Endometrium (tissue), 2 donors: ENCODE data around the gene TRAPPC2B.

Source experiments
- FAIRE-seq: peaks from 2 replicates; lab custom pipeline; 2012; peaks lifted over from hg19 to GRCh38; lab: Jason Lieb, UNC
- donor health status: control.
- donor health status: control.

The TRAPPC2B gene

DNA sequence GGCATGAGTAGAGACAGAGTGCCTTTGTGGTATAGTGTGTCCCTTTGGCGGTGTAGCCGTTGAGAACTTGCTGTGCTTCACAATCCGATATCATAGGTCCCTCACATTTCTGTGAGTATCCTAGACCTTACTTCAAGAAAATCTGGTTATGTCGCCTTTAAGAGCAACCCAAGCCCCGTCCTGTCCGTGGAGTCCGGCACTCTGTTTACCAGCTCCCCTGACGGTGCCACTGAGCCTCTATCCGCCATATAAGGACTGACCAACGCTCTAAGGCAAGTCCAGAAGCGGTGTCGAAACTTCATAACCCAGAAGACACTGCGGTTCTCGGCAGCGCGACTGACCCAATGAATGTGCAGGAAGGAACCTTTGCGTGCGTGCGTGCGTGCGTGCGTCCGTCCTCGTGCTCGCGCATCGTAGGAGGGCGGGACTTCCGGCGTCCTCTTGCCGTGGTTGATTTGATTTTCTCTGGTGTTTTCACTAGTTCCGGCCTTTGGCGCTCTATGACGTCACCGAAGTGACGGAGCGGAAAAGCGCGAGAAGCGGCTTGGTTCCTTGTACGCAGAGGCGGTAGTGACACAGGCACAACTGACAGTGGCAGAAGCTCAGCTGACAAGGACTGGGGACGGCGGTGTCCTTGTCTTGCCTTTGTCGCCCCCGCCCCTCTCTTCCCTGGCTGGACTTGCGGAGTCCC is at the start of gene TRAPPC2B, which contains the start of gene ZNF547:
Gene TRAPPC2B (plus strand): TSS at position 555 of the 691 bp plus-strand sequence. CDS start 1,283 bp downstream, outside the sequence.
Gene ZNF547 (plus strand): TSS at position 555 of the 691 bp plus-strand sequence. CDS start 5,005 bp downstream, outside the sequence.
- peak; percentile 100 for FAIRE-seq

- FAIRE-seq: no peak
Measured at GRCh38 chr19:57314146-57314545, 49.2 kb upstream of the TRAPPC2B start.

DNA sequence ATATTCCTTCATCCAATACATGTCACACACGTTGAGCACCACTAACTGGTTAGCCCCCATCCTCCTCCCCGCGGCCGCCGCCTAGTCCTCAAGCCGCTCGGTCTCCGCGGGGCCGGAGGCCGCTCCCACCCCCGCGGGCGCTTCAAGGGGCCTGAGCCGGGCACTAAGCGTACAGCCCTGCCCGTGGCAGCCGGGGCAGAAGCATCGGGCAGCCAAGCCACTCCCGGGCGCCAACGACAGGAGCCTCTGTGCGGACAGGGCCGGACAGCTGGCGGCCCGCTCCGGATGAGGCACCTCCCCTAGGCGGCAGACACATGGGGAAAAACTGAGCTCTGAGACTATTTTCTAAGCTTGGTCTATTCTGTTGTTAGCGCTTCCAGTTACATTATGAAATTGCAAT is 45.8 kb upstream of the TRAPPC2B start:
- FAIRE-seq: no peak

DNA sequence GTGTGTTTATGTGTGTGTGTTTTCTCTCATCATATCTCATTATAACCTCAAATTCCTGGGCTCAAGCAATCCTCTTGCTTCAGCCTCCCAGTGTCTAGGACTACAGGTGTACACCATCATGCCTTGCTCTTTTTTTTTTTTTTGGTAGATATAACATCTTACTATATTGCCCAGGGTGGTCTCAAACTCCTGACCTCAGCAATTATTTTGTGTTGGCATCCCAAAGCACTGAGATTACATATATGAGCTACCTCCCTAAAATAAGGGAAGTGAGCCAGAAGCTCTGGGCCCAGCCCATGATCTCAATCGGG is 43.5 kb upstream of the TRAPPC2B start:
- FAIRE-seq: no peak

DNA sequence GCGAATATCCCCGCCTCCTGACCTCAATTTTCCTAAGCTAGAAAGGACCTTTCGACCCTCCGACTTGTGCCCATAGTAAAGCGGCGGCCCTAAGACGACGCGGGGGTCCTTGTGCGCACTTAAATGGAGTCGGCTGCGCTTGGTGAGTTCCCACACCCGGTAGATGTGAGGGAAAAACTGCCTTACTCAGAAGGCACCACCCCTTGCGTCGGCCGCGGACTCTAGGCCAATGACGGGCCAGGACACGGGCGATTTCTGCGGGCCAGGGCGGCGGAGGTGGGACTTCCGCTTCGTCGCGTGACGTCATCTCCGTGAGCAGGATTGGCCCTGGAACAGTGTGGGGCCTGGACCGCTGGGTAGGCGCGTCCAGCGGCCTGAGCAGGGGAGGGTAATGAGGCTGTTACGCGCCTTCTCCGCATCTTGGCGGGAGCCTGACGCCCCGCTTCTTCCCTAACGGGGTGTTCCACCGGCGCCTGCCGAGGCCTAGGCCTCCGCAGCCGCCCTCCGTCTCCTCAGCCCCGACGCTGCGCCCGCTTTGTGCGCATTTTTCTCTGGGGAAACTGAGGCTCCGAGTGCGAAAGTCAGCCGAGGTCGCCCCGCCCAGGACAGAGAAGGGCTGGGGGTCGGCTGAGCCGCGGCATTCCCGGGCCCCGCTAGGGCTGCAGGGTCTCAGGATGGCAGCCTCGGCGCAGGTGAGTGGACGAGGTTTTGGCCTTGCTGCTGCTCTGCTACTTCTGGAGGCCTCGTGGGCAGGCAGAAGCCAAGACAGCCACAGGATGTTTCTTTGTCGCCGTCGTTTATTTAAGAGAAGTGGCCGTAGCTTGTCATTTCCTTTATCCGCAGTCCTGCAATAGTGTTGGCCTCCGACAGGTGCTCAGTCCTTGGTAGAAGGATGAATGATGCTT is 42.9 kb upstream of the TRAPPC2B start, which contains the start of gene ZNF543:
Gene ZNF543 (plus strand): TSS at position 293 of the 905 bp plus-strand sequence. CDS start 382 bp downstream, at position 675.
- FAIRE-seq: peak; percentile 85

DNA sequence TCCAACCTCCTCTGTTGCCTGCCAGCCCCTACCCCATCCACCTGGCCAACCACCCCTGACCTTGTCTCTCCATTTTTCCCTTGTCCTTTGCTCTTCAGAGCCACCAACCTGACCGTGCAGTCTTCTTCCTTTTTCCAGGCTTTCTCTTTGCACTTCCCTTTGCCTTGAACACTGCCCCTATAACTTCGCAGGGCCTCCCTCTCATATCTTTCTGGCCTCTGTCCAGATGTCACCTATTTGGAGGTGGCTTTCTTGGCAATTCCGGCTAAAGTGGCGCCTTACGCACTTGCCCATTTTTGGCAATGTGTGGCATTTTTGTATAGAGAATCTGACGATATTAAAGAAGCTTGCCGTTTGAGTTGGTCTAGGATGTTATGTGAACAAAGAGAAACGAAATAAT is 42.2 kb upstream of the TRAPPC2B start:
- no peak for FAIRE-seq

DNA sequence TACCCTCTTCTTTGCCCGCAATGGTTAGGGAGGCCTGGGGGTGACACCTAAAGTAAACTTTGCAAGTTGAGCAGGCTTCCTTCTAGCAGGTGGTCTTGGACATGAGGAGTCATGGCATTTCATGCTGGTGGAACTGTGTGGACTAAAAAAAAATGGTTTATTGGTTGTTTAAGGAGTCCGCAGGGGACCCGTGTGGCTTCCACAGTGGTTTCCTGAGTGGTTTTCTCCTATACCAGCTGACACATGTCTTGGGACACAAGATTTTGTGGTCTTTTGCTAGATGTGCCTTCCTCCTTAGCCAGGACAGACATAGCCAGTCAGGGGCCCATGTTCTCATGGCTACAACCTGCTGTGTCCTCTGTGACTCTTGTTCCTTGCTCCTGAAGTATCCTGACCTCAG is 41.6 kb upstream of the TRAPPC2B start:
- no peak for FAIRE-seq

GRCh38 chr19:57324992-57325391 is 38.4 kb upstream of the TRAPPC2B start:
- no peak for FAIRE-seq

GRCh38 chr19:57327993-57328392 is 35.4 kb upstream of the TRAPPC2B start:
- FAIRE-seq: no peak

- no peak for FAIRE-seq
Measured at GRCh38 chr19:57334191-57334590, 29.2 kb upstream of the TRAPPC2B start.

DNA sequence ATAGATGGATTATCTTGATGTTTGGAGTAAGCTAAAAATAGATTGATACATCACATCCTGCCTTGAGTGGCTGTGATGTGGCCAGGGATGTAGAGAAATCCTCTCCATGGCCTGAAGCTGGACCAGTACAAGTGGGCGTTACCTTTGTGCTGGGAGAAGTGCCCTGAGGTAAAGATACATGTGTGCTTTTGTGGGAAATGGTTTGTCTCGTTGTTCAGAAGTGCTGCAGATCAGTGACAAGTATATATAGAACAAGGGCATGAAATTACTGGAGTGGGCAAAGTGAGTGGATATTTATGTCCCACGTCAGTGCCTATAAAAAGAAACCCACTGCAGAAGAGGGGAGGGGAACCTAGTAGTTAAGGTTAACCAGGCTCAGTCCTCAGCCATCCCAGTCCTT is 24.5 kb upstream of the TRAPPC2B start:
- FAIRE-seq: no peak

DNA sequence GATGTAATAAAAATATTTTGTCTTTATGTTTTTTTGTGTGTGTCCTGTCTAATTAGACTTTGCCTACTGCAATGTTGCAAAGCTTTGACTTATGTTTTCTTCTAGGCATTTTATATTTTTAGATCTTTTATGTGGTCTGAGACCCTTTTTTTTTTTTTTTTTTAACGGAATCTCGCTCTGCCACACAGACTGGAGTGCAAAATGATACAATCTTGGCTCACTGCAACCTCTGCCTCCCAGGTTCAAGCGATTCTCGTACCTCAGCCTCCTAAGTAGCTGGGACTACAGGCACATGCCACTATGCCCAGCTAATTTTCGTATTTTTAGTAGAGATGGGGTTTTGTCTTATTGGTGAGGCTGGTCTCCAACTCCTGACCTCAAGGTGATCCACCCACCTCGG is 20.8 kb upstream of the TRAPPC2B start:
- no peak for FAIRE-seq

DNA sequence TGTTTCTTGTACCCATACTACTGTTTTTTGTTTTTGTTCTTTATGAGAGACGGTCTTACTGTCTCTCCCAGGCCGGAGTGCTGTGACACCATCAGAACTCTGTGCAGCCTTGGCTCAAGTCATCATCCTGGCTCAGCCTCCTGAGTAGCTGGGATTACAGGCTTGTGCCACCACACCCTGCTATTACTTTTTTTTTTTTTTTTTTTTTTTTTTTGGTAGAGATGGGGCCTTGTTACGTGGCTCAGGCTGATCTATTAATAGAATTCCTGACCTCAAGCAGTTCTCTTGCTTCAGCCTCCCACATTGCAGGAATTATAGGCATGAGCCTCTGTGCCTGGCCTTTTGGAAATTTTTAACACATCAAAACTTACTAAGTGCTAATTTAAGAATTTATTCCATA is 15.2 kb upstream of the TRAPPC2B start:
- FAIRE-seq: no peak

GRCh38 chr19:57350877-57351805 is 12.2 kb upstream of the TRAPPC2B start, which contains the start of gene ZNF304:
TSS of gene ZNF304 (plus strand) at chr19:57351271. CDS start at chr19:57351665, 394 bp downstream.
- FAIRE-seq: peak; percentile 94

GRCh38 chr19:57351867-57352266 is 11.5 kb upstream of the TRAPPC2B start:
- FAIRE-seq: no peak

- no peak for FAIRE-seq
Measured at GRCh38 chr19:57355916-57356315, 7.4 kb upstream of the TRAPPC2B start.

- no peak for FAIRE-seq
Measured at GRCh38 chr19:57357406-57357805, 5.9 kb upstream of the TRAPPC2B start.

DNA sequence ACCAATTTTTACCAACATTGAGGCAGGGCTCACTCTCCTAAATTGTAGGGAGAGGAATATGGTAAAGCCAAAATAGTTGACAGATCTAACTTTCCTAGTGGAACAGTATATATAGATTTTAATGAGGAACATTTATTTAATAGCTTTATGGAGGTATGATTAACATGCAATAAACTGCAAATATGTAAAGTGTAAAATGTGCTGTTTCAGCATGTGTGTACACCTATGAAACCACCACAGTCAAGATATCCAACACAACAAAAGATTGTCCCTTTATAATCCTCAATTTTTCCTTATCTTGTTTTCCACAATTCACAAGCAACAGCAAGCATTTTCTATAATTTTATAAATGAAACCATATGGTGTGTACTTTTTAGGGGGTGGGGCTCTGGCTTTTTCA is 4.1 kb upstream of the TRAPPC2B start:
- FAIRE-seq: no peak

DNA sequence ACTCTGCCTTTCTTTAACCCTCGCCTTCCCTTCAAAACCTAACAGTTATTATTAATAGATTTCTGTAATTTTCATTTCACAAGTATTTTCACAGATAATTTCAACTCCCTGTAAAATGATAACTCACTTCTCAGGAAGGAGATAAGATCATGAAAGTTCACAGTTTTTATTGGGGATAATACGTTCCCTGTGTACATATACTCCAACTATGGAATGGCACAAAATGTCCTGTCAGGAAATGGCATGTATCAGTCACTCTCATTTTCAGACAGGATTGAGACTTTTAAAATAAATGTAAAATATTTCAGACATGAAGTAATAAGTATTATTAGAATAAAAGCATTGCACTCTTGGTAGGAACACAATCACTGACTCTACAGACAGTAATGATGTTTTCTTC is 932 bp upstream of the TRAPPC2B start:
- no peak for FAIRE-seq

- no peak for FAIRE-seq
Measured at GRCh38 chr19:57363688-57364181, 384 bp downstream of the TRAPPC2B start.

DNA sequence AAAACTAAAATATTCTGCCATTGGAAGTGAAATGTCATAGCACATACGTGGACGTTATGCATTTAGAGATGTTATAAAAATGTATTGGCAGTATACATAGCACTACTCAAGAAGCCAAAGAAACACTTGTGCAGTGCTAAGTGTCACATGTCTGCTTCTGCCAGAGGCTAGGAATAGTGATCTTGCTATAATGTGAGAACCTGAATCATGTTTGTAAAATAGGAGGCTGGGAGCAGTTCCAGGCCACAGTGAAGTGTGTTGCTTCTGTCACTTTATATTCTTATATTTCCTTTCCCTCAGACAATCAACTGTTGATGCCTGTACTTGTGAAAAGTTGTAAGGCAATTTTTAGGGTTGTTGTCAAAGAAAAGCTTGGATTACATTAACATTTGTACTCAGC is 3.4 kb downstream of the TRAPPC2B start:
- no peak for FAIRE-seq

GRCh38 chr19:57374179-57374578 is 10.8 kb downstream of the TRAPPC2B start:
- FAIRE-seq: no peak
